ENCODE results near the gene PCNA.

Gene PCNA

DNA sequence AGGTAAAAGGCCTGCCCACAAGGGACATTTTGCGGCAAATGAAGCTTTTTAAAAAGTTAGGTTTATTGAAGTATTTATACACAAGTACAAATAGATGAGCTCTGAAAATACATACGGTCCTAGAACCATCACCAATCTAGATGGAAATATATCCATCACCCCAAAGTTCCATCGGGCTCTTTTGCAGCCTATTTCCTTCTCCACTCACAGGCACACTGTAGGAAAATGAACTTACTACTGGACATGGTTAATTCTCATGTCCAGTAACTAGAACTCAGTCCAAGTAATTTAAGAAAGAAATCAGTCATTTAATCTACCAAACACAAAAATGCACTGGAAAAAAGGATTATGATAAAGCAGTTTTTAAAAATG is 6.2 kb downstream of the PCNA start:
- Histone ChIP-seq H3K27ac (ENCODE audit: low read depth, low read length) (peak overlapping the region; percentile 85), H3K4me3 (ENCODE audit: insufficient read depth, low read length, poor library complexity, severe bottlenecking) (peak overlapping the region; percentile 55), H3K9ac (ENCODE audit: low read length) (peak overlapping the region; percentile 76), H3K36me3 (ENCODE audit: low read length) (peaks cover 45% of the 10 kb centered on the region), H3K79me2 (ENCODE audit: insufficient read depth, low read length) (peaks cover 43% of the 10 kb centered on the region), H3K27me3 (ENCODE audit: low read length) (no peaks in the 10 kb centered on the region), H3K4me2 (ENCODE audit: low read depth, low read length, poor library complexity, severe bottlenecking) (peak overlapping the region; percentile 80), H2AFZ (ENCODE audit: low read depth, low read length, severe bottlenecking) (no peak overlapping the region), H3K9me2 (replicated peaks; ENCODE audit: insufficient read depth, low read length) (no peaks in the 10 kb centered on the region), H4K20me1 (ENCODE audit: low read depth, low read length) (peaks cover 19% of the 10 kb centered on the region), H3K9me3 (ENCODE audit: insufficient read depth, low read length) (no peaks in the 10 kb centered on the region), H3F3A (ENCODE audit: insufficient read depth) (peaks cover 65% of the 10 kb centered on the region)
- TF ChIP-seq EZH2phosphoT487 (conservative IDR thresholded peaks at IDR 0.05; ENCODE audit: low read length) = no peak
- TF ChIP-seq, protein P1, sequence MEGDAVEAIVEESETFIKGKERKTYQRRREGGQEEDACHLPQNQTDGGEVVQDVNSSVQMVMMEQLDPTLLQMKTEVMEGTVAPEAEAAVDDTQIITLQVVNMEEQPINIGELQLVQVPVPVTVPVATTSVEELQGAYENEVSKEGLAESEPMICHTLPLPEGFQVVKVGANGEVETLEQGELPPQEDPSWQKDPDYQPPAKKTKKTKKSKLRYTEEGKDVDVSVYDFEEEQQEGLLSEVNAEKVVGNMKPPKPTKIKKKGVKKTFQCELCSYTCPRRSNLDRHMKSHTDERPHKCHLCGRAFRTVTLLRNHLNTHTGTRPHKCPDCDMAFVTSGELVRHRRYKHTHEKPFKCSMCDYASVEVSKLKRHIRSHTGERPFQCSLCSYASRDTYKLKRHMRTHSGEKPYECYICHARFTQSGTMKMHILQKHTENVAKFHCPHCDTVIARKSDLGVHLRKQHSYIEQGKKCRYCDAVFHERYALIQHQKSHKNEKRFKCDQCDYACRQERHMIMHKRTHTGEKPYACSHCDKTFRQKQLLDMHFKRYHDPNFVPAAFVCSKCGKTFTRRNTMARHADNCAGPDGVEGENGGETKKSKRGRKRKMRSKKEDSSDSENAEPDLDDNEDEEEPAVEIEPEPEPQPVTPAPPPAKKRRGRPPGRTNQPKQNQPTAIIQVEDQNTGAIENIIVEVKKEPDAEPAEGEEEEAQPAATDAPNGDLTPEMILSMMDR (IDR thresholded peaks at IDR 0.05; ENCODE audit: insufficient read depth, low read length, poor library complexity, severe bottlenecking) = no peak

- peaks cover 15% of the 10 kb centered on the region for H3K79me2 ChIP-seq (ENCODE audit: insufficient read depth, low read length)
- TF ChIP-seq, protein P1 (IDR thresholded peaks at IDR 0.05; ENCODE audit: insufficient read depth, low read length, poor library complexity, severe bottlenecking) = no peak
- TF ChIP-seq EZH2phosphoT487 (conservative IDR thresholded peaks at IDR 0.05; ENCODE audit: low read length) = no peak
- peaks cover 22% of the 10 kb centered on the region for H3F3A ChIP-seq (ENCODE audit: insufficient read depth)
- H3K9ac ChIP-seq (ENCODE audit: low read length) = no peak overlapping the region
- no peaks in the 10 kb centered on the region for H3K9me3 ChIP-seq (ENCODE audit: insufficient read depth, low read length)
- no peak overlapping the region for H3K4me2 ChIP-seq (ENCODE audit: low read depth, low read length, poor library complexity, severe bottlenecking)
- H3K9me2 ChIP-seq (replicated peaks; ENCODE audit: insufficient read depth, low read length) = no peaks in the 10 kb centered on the region
- no peak overlapping the region for H2AFZ ChIP-seq (ENCODE audit: low read depth, low read length, severe bottlenecking)
- H3K4me3 ChIP-seq (ENCODE audit: insufficient read depth, low read length, poor library complexity, severe bottlenecking) = no peak overlapping the region
- H4K20me1 ChIP-seq (ENCODE audit: low read depth, low read length) = no peaks in the 10 kb centered on the region
- H3K27me3 ChIP-seq (ENCODE audit: low read length) = no peaks in the 10 kb centered on the region
- H3K36me3 ChIP-seq (ENCODE audit: low read length) = peaks cover 9% of the 10 kb centered on the region
- no peak overlapping the region for H3K27ac ChIP-seq (ENCODE audit: low read depth, low read length)
Observed at GRCh38 chr20:5109276-5109675, 10.5 kb downstream of the PCNA start.

DNA sequence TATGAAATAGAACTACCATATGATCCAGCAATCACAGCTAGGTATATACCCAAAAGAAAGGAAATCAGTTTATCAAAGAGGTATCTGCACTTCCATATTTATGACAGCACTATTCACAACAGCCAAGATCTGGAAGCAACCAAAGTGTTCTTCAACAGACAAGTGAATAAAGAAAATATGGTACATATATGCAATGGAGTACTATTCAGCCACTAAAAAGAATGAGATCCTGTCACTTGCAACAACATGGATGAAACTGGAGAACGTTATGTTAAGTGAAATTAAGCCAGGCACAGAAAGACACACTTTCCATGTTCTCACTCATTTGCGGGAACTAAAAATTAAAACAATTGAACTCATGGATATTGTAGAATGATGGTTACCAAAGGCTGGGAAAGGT is 15.3 kb downstream of the PCNA start:
- no peak overlapping the region for H3K4me2 ChIP-seq (ENCODE audit: low read depth, low read length, poor library complexity, severe bottlenecking)
- no peaks in the 10 kb centered on the region for H4K20me1 ChIP-seq (ENCODE audit: low read depth, low read length)
- H3K36me3 ChIP-seq (ENCODE audit: low read length) = peaks cover 13% of the 10 kb centered on the region
- TF ChIP-seq, protein P1 (IDR thresholded peaks at IDR 0.05; ENCODE audit: insufficient read depth, low read length, poor library complexity, severe bottlenecking) = no peak
- no peak for TF ChIP-seq EZH2phosphoT487 (conservative IDR thresholded peaks at IDR 0.05; ENCODE audit: low read length)
- no peak overlapping the region for H3K4me3 ChIP-seq (ENCODE audit: insufficient read depth, low read length, poor library complexity, severe bottlenecking)
- H3F3A ChIP-seq (ENCODE audit: insufficient read depth) = peaks cover 9% of the 10 kb centered on the region; the same call in 1 of the 2 replicates
- H3K79me2 ChIP-seq (ENCODE audit: insufficient read depth, low read length) = 0 out of 2 replicates have a peak, but pooled peaks cover 4% of the 10 kb centered on the region
- no peaks in the 10 kb centered on the region for H3K9me3 ChIP-seq (ENCODE audit: insufficient read depth, low read length)
- H3K9ac ChIP-seq (ENCODE audit: low read length) = no peak overlapping the region
- no peak overlapping the region for H3K27ac ChIP-seq (ENCODE audit: low read depth, low read length)
- H2AFZ ChIP-seq (ENCODE audit: low read depth, low read length, severe bottlenecking) = no peak overlapping the region
- no peaks in the 10 kb centered on the region for H3K27me3 ChIP-seq (ENCODE audit: low read length)
- H3K9me2 ChIP-seq (replicated peaks; ENCODE audit: insufficient read depth, low read length) = no peaks in the 10 kb centered on the region
